ENCODE measurements around the gene CPTP.
A peak's percentile ranks its signal among the peaks of the same experiment; 100 is the strongest.

Gene CPTP

GRCh38 chr1:1292851-1293250 is 31.8 kb upstream of the CPTP start:
- no peak for DNase-seq

- DNase-seq = peak; percentile 57
Observed at GRCh38 chr1:1293263-1294249, 31.0 kb upstream of the CPTP start.

GRCh38 chr1:1294250-1294890 is 30.2 kb upstream of the CPTP start:
- no peak for DNase-seq

- DNase-seq = peak; percentile 38
Observed at GRCh38 chr1:1295154-1295923, 29.3 kb upstream of the CPTP start.

GRCh38 chr1:1296070-1297061 is 28.2 kb upstream of the CPTP start:
- no peak for DNase-seq

GRCh38 chr1:1297802-1298424 is 26.7 kb upstream of the CPTP start:
- no peak for DNase-seq

GRCh38 chr1:1298861-1299685 is 25.5 kb upstream of the CPTP start:
- peak; percentile 39 for DNase-seq

GRCh38 chr1:1299686-1300351 is 24.8 kb upstream of the CPTP start:
- peak; percentile 57 for DNase-seq

GRCh38 chr1:1300352-1300739 is 24.3 kb upstream of the CPTP start:
- no peak for DNase-seq

- no peak for DNase-seq
Observed at GRCh38 chr1:1302006-1302430, 22.6 kb upstream of the CPTP start.

- peak; percentile 35 for DNase-seq
Observed at GRCh38 chr1:1302951-1303509, 21.6 kb upstream of the CPTP start.

GRCh38 chr1:1303736-1304135 is 20.9 kb upstream of the CPTP start:
- no peak for DNase-seq

- DNase-seq = peak; percentile 95
Observed at GRCh38 chr1:1304331-1305299, 20.0 kb upstream of the CPTP start.

GRCh38 chr1:1305300-1306069 is 19.1 kb upstream of the CPTP start:
- peak; percentile 42 for DNase-seq

GRCh38 chr1:1306070-1306660 is 18.4 kb upstream of the CPTP start:
- DNase-seq = peak; percentile 40

GRCh38 chr1:1306661-1307260 is 17.8 kb upstream of the CPTP start:
- peak; percentile 58 for DNase-seq
